ENCODE data around the gene ATF7IP2. TPM values are rescaled to one million over a fixed set of nuclear protein-coding genes. Genes with fewer than 3 reads are reported as not detected.

ATF7IP2 gene
- total and polyA plus RNA-seq, 10 of the 15 experiments (the other 5 are each of a cell fraction or from before 2014, with no cell fraction given): 24.6 to 82.1 (median 51.9) TPM

GRCh38 chr16:10421596-10421995 is 35.7 kb downstream of the ATF7IP2 start:
- Histone ChIP-seq H3K9me3 (replicated peaks; ENCODE audit: control insufficient read depth, insufficient read depth, low read length) (peaks cover 10% of the 10 kb centered on the region), H3K4me3 (no peak overlapping the region), H4K20me1 (ENCODE audit: control insufficient read depth, insufficient read depth) (no peaks in the 10 kb centered on the region), H3K4me2 (ENCODE audit: control insufficient read depth, insufficient read depth) (no peak overlapping the region), H3K27me3 (replicated peaks in 1 of 2; ENCODE audit: control insufficient read depth in 2 of 2, insufficient read depth in 2 of 2, low read length in 1 of 2) (no peaks in the 10 kb centered on the region), H3K79me2 (ENCODE audit: control insufficient read depth, insufficient read depth, low read length) (no peaks in the 10 kb centered on the region), H3K36me3 (ENCODE audit: control insufficient read depth in 2 of 2, insufficient read depth in 2 of 2, low read length in 1 of 2) (peaks cover 0 to 3% of the 10 kb centered on the region in 2 experiments; a peak in 1 of 4 replicates), H3K4me1 (ENCODE audit: control insufficient read depth, insufficient read depth, low read length) (no peaks in the 10 kb centered on the region), H2AFZ (ENCODE audit: control insufficient read depth, low read depth, low read length) (no peak overlapping the region), H3K27ac (ENCODE audit: control insufficient read depth, insufficient read depth) (no peak overlapping the region), H3K9ac (ENCODE audit: control insufficient read depth, insufficient read depth, low read length) (no peak overlapping the region)
- TF ChIP-seq, protein P1, sequence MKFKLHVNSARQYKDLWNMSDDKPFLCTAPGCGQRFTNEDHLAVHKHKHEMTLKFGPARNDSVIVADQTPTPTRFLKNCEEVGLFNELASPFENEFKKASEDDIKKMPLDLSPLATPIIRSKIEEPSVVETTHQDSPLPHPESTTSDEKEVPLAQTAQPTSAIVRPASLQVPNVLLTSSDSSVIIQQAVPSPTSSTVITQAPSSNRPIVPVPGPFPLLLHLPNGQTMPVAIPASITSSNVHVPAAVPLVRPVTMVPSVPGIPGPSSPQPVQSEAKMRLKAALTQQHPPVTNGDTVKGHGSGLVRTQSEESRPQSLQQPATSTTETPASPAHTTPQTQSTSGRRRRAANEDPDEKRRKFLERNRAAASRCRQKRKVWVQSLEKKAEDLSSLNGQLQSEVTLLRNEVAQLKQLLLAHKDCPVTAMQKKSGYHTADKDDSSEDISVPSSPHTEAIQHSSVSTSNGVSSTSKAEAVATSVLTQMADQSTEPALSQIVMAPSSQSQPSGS (IDR thresholded peaks at IDR 0.05; ENCODE audit: low read length): no peak
- no peak for TF ChIP-seq PAX8 (IDR thresholded peaks at IDR 0.05)
- no peak for TF ChIP-seq SP1 (IDR thresholded peaks at IDR 0.05; ENCODE audit: low read depth, low read length)
- no peak for TF ChIP-seq SRF (IDR thresholded peaks at IDR 0.05; ENCODE audit: low read depth in 2 of 2, low read length in 2 of 2)
- no peak for TF ChIP-seq SMAD5 (IDR thresholded peaks at IDR 0.05; ENCODE audit: low read depth)
- no peak for TF ChIP-seq DPF2 (IDR thresholded peaks at IDR 0.05)
- TF ChIP-seq, protein P2, sequence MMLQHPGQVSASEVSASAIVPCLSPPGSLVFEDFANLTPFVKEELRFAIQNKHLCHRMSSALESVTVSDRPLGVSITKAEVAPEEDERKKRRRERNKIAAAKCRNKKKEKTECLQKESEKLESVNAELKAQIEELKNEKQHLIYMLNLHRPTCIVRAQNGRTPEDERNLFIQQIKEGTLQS (IDR thresholded peaks at IDR 0.05; ENCODE audit: borderline replicate concordance, extremely low read depth, low read depth, low read length): no peak
- TF ChIP-seq, protein P3, sequence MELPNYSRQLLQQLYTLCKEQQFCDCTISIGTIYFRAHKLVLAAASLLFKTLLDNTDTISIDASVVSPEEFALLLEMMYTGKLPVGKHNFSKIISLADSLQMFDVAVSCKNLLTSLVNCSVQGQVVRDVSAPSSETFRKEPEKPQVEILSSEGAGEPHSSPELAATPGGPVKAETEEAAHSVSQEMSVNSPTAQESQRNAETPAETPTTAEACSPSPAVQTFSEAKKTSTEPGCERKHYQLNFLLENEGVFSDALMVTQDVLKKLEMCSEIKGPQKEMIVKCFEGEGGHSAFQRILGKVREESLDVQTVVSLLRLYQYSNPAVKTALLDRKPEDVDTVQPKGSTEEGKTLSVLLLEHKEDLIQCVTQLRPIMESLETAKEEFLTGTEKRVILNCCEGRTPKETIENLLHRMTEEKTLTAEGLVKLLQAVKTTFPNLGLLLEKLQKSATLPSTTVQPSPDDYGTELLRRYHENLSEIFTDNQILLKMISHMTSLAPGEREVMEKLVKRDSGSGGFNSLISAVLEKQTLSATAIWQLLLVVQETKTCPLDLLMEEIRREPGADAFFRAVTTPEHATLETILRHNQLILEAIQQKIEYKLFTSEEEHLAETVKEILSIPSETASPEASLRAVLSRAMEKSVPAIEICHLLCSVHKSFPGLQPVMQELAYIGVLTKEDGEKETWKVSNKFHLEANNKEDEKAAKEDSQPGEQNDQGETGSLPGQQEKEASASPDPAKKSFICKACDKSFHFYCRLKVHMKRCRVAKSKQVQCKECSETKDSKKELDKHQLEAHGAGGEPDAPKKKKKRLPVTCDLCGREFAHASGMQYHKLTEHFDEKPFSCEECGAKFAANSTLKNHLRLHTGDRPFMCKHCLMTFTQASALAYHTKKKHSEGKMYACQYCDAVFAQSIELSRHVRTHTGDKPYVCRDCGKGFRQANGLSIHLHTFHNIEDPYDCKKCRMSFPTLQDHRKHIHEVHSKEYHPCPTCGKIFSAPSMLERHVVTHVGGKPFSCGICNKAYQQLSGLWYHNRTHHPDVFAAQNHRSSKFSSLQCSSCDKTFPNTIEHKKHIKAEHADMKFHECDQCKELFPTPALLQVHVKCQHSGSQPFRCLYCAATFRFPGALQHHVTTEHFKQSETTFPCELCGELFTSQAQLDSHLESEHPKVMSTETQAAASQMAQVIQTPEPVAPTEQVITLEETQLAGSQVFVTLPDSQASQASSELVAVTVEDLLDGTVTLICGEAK (IDR thresholded peaks at IDR 0.05; ENCODE audit: borderline replicate concordance): no peak
- no peak for TF ChIP-seq NFYB (IDR thresholded peaks at IDR 0.05; ENCODE audit: insufficient read depth, low read depth, low read length)
- no peak for TF ChIP-seq ZNF207 (IDR thresholded peaks at IDR 0.05; ENCODE audit: borderline replicate concordance)
- no peak for TF ChIP-seq BMI1 (IDR thresholded peaks at IDR 0.05; ENCODE audit: borderline replicate concordance)
- no peak for TF ChIP-seq BCLAF1 (IDR thresholded peaks at IDR 0.05)
- ChIA-PET CTCF (no interaction called here), RAD21 (ENCODE audit: unreplicated experiment) (no interaction called here), SMC1A (ENCODE audit: uncharacterized antibody, unreplicated experiment) (no interaction called here), POLR2A (no interaction called here)
- DNase-seq (ENCODE audit: low read depth, low spot score): no peak
- BruUV-seq (replicated peaks): no TSS peak
- no peak for FAIRE-seq
- in situ Hi-C loops (cut with MboI) (no loop called here), intact Hi-C loops (cut with micrococcal nuclease; ENCODE audit: unreplicated experiment) (no loop called here)
- 95% methylated on average over 3 of the region's 3 CpGs for WGBS (ENCODE audit: insufficient coverage, insufficient replicate concordance, low lambda C conversion rate, missing lambda C conversion rate)
- ATAC-seq: no peak

All from GM12878 (cell line).